Keratinocyte (primary cell): Measurements from ENCODE around the gene SYK. TPM values are rescaled to one million over a fixed set of nuclear protein-coding genes. Genes with fewer than 3 reads are reported as not detected.

Experiments used
- DNase-seq: peaks from one replicate; pipeline ENCODE4 v3.0.0-alpha.2; 2011; ENCODE audit warnings: low read depth, missing footprints, low spot score
- FAIRE-seq: peaks from 2 replicates; lab custom pipeline; 2011; peaks lifted over from hg19 to GRCh38; lab: Jason Lieb, UNC
- H2AFZ ChIP-seq: 2 replicates; pipeline ENCODE4 v1.6.0; 2012; ENCODE audit warnings: low read length, control low read depth, inconsistent platforms; ENCODE audit not compliant: control insufficient read depth
- H3K27ac ChIP-seq: 2 replicates; pipeline ENCODE4 v1.5.1; 2011; ENCODE audit warnings: low read length; ENCODE audit not compliant: control insufficient read depth, insufficient read depth
- H3K27me3 ChIP-seq: 3 replicates; pipeline ENCODE4 v1.6.0; 2011; ENCODE audit warnings: low read length; ENCODE audit not compliant: control insufficient read depth, insufficient read depth; ENCODE audit errors: extremely low read depth
- H3K36me3 ChIP-seq, 2 experiments: 2 replicates in 1 of 2; 3 replicates in 1 of 2; pipeline ENCODE4 v1.5.1; 2011; ENCODE audit warnings: low read length in 2 of 2, mild to moderate bottlenecking in 1 of 2; ENCODE audit not compliant: control insufficient read depth in 2 of 2, insufficient read depth in 2 of 2; ENCODE audit errors: extremely low read depth in 1 of 2
- H3K4me1 ChIP-seq: 3 replicates; pipeline ENCODE4 v1.5.1; 2011; ENCODE audit warnings: low read length; ENCODE audit not compliant: control insufficient read depth, insufficient read depth; ENCODE audit errors: extremely low read depth
- H3K4me2 ChIP-seq: 3 replicates; pipeline ENCODE4 v1.6.0; 2011; ENCODE audit warnings: low read depth, low read length; ENCODE audit not compliant: control insufficient read depth, insufficient read depth; ENCODE audit errors: extremely low read depth
- H3K4me3 ChIP-seq, 3 experiments: fragments of 200-600 bp in 1 of 3; sonication (generic) in 1 of 3; 2 replicates in 2 of 3; 3 replicates in 1 of 3; pipeline ENCODE4 v1.5.1; 2011 to 2016; ENCODE audit warnings: low read length in 3 of 3, mild to moderate bottlenecking in 3 of 3, control low read depth in 2 of 3, inconsistent platforms in 1 of 3, low read depth in 1 of 3, mixed read lengths in 1 of 3, mixed run types in 1 of 3, moderate library complexity in 1 of 3; ENCODE audit not compliant: control insufficient read depth in 2 of 3, insufficient read depth in 2 of 3; ENCODE audit errors: extremely low read depth in 1 of 3
- H3K79me2 ChIP-seq: 2 replicates; pipeline ENCODE4 v1.6.0; 2012; ENCODE audit warnings: low read length; ENCODE audit not compliant: control insufficient read depth, insufficient read depth
- H3K9ac ChIP-seq: 3 replicates; pipeline ENCODE4 v1.6.0; 2011; ENCODE audit warnings: low read length; ENCODE audit not compliant: control insufficient read depth, insufficient read depth; ENCODE audit errors: extremely low read depth
- H3K9me1 ChIP-seq: 3 replicates; pipeline ENCODE4 v1.6.0; 2011; ENCODE audit warnings: low read length; ENCODE audit not compliant: control insufficient read depth, insufficient read depth; ENCODE audit errors: extremely low read depth
- H3K9me3 ChIP-seq: 2 replicates; pipeline ENCODE4 v1.5.1; 2012; ENCODE audit warnings: low read depth, low read length; ENCODE audit not compliant: control insufficient read depth
- H4K20me1 ChIP-seq: 3 replicates; pipeline ENCODE4 v1.6.0; 2011; ENCODE audit warnings: low read length; ENCODE audit not compliant: control insufficient read depth, insufficient read depth; ENCODE audit errors: extremely low read depth
- EZH2 ChIP-seq: IDR thresholded peaks from one replicate; pipeline ENCODE4 v1.6.1; 2012; ENCODE audit warnings: inconsistent platforms, mild to moderate bottlenecking, low read length, moderate library complexity
- dilution Hi-C: fragments of 300-500 bp; cut with MboI; formaldehyde crosslinking; loops from one replicate; pipeline ENCODE4 v1.7.0; 2020; ENCODE audit warnings: low sequenced_read_pairs; ENCODE audit not compliant: extremely low pct_ligation_motif_present
- polyA plus RNA-seq, 5 experiments: library from polyadenylated mRNA; depleted of rRNA in 3 of 5; stranded (reverse) in 3 of 5; stranded (forward) in 1 of 5; unstranded in 1 of 5; fragments of >200 nt; gene quantifications; 1 replicate in 1 of 5; 2 replicates in 3 of 5; 3 replicates in 1 of 5; pipeline versions ENCODE4 v1.2.1 to v1.2.3, GENCODE V29; 2011 to 2012; ENCODE audit warnings: missing spikeins in 2 of 5, low read depth in 1 of 5, low replicate concordance in 1 of 5
- TF ChIP-seq, protein P1 (sequence below), 3 experiments: IDR thresholded peaks in 1 of 3; conservative IDR thresholded peaks in 1 of 3; optimal IDR thresholded peaks in 1 of 3; 2 replicates in 2 of 3; 3 replicates in 1 of 3; pipeline versions ENCODE3 to v1.5.1; 2011; ENCODE audit warnings: low read length in 3 of 3, mild to moderate bottlenecking in 3 of 3, moderate library complexity in 2 of 3, control low read depth in 1 of 3, inconsistent platforms in 1 of 3; ENCODE audit not compliant: insufficient read depth in 2 of 3; ENCODE audit errors: extremely low read depth in 1 of 3

SYK gene
- polyA plus RNA-seq, 1 donor (not counting 4 experiments of a cell fraction or from before 2014, with no cell fraction given): 2.0 TPM

GRCh38 chr9:90805006-90805996 is 3.7 kb downstream of the SYK start:
- FAIRE-seq: no peak
- H3K27me3 ChIP-seq: peaks cover 4% of the 10 kb centered on the region
- no peaks in the 10 kb centered on the region for H3K9me3 ChIP-seq

GRCh38 chr9:90807006-90807405 is 5.4 kb downstream of the SYK start:
- no peak for TF ChIP-seq EZH2
- TF ChIP-seq, protein P1, sequence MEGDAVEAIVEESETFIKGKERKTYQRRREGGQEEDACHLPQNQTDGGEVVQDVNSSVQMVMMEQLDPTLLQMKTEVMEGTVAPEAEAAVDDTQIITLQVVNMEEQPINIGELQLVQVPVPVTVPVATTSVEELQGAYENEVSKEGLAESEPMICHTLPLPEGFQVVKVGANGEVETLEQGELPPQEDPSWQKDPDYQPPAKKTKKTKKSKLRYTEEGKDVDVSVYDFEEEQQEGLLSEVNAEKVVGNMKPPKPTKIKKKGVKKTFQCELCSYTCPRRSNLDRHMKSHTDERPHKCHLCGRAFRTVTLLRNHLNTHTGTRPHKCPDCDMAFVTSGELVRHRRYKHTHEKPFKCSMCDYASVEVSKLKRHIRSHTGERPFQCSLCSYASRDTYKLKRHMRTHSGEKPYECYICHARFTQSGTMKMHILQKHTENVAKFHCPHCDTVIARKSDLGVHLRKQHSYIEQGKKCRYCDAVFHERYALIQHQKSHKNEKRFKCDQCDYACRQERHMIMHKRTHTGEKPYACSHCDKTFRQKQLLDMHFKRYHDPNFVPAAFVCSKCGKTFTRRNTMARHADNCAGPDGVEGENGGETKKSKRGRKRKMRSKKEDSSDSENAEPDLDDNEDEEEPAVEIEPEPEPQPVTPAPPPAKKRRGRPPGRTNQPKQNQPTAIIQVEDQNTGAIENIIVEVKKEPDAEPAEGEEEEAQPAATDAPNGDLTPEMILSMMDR (optimal IDR thresholded peaks at IDR 0.05 in 1 of 3, IDR thresholded peaks at IDR 0.05 in 1 of 3, conservative IDR thresholded peaks at IDR 0.05 in 1 of 3; ENCODE audit: extremely low read depth in 1 of 3, insufficient read depth in 2 of 3, low read length in 3 of 3): no peak
- H3K9me3 ChIP-seq: no peaks in the 10 kb centered on the region
- no peaks in the 10 kb centered on the region for H3K9me1 ChIP-seq
- peaks cover 8% of the 10 kb centered on the region for H3K4me1 ChIP-seq
- FAIRE-seq (no peak), DNase-seq (no peak)
- H3K27me3 ChIP-seq: no peaks in the 10 kb centered on the region
- H3K36me3 ChIP-seq: peaks cover 0 to 2% of the 10 kb centered on the region in 2 experiments
- no peaks in the 10 kb centered on the region for H4K20me1 ChIP-seq
- no peaks in the 10 kb centered on the region for H3K79me2 ChIP-seq
- H3K9ac ChIP-seq: no peak overlapping the region
- no peak overlapping the region for H2AFZ ChIP-seq
- no peak overlapping the region for H3K4me2 ChIP-seq
- dilution Hi-C loops: no loop called here
- no peak overlapping the region for H3K27ac ChIP-seq
- no peak overlapping the region for H3K4me3 ChIP-seq

More at GRCh38 chr9:90805006-90805996, 3.7 kb downstream of the SYK start:
- no peaks in the 10 kb centered on the region for H3K79me2 ChIP-seq
- H4K20me1 ChIP-seq: no peaks in the 10 kb centered on the region
- H3K4me2 ChIP-seq: no peak overlapping the region
- DNase-seq: no peak
- peaks cover 0 to 2% of the 10 kb centered on the region in 2 experiments for H3K36me3 ChIP-seq
- no peaks in the 10 kb centered on the region for H3K9me1 ChIP-seq
- TF ChIP-seq, protein P1 (optimal IDR thresholded peaks at IDR 0.05 in 1 of 3, IDR thresholded peaks at IDR 0.05 in 1 of 3, conservative IDR thresholded peaks at IDR 0.05 in 1 of 3; ENCODE audit: extremely low read depth in 1 of 3, insufficient read depth in 2 of 3, low read length in 3 of 3): no peak
- no peak overlapping the region for H2AFZ ChIP-seq
- no peak overlapping the region for H3K27ac ChIP-seq
- dilution Hi-C loops: no loop called here
- peaks cover 12% of the 10 kb centered on the region for H3K4me1 ChIP-seq
- no peak overlapping the region for H3K9ac ChIP-seq
- no peak overlapping the region for H3K4me3 ChIP-seq
